Thoracic aorta (tissue), 2 donors: Measurements from ENCODE around the gene KAZN. TPM values are rescaled to one million over a fixed set of nuclear protein-coding genes. Genes with fewer than 3 reads are reported as not detected.

Source experiments
- ATAC-seq: fragments of 150-250 bp; one replicate; pipeline ENCODE4 v1.8.0; 2017; ENCODE audit warnings: low read depth; ENCODE audit not compliant: insufficient number of reproducible peaks, low FRiP score
- DNase-seq: peaks from one replicate; pipeline ENCODE4 v3.0.0-alpha.2; 2020; ENCODE audit warnings: low spot score
- H3K27ac ChIP-seq, 2 donors: fragments of 200-600 bp; sonication (generic); 1 replicate in 1 of 2; 2 replicates in 1 of 2; pipeline ENCODE4 v1.5.1; 2016; ENCODE audit warnings: mild to moderate bottlenecking in 2 of 2, moderate library complexity in 2 of 2
- H3K27me3 ChIP-seq: fragments of 200-600 bp; sonication (generic); replicated peaks from 2 replicates; pipeline ENCODE4 v1.6.0; 2016; ENCODE audit warnings: mild to moderate bottlenecking; ENCODE audit not compliant: insufficient read depth
- H3K36me3 ChIP-seq: fragments of 200-600 bp; sonication (generic); one replicate; pipeline ENCODE4 v1.5.1; 2016
- H3K4me1 ChIP-seq, 2 donors: fragments of 200-600 bp; sonication (generic); 1 replicate in 1 of 2; 2 replicates in 1 of 2; pipeline versions ENCODE4 v1.5.1 to v1.6.0; 2016; ENCODE audit warnings: low read depth in 2 of 2, mild to moderate bottlenecking in 1 of 2; ENCODE audit not compliant: control insufficient read depth in 1 of 2
- H3K4me3 ChIP-seq: fragments of 200-600 bp; sonication (generic); 2 replicates; pipeline ENCODE4 v1.5.1; 2016; ENCODE audit warnings: mild to moderate bottlenecking
- H3K9me3 ChIP-seq: fragments of 200-600 bp; sonication (generic); 2 replicates; pipeline ENCODE4 v1.5.1; 2016
- total RNA-seq, 2 donors: library from RNA; depleted of rRNA; stranded (reverse); fragments of >200 nt; gene quantifications; one replicate each; pipeline versions ENCODE4 v1.1.0 to v1.2.3, GENCODE V29; 2016
- TF ChIP-seq, protein P1 (sequence below): fragments of 200-600 bp; sonication (generic); IDR thresholded peaks from one replicate; pipeline ENCODE4 v1.5.1; 2019; ENCODE audit warnings: antibody characterized with exemption

KAZN gene
- total RNA-seq, 2 donors from 2014 or later = 17.4 to 30.3 TPM

DNA sequence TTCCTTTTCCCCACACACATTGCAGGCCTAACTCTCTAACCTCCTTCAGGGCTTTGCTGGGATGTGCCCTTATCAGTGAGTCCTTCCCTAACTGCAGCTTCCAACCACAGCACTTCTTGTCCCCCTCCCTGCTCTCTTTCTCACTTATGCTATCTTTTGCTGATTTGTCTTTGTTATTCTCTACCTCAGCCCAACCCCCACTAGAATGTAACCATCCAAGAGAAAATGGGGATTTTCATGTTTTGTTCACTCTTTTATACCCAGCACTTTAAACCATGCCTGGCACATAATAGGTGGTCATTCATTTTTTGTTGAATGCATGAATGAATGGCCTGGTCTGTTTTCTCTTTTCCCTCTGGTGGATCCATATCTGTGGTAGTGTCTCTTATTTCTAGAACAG is 243.5 kb downstream of the KAZN start:
- Histone ChIP-seq H3K4me1 (no peaks in the 10 kb centered on the region), H3K9me3 (peaks cover 20% of the 10 kb centered on the region), H3K27ac (no peak overlapping the region), H3K27me3 (no peaks in the 10 kb centered on the region), H3K36me3 (no peaks in the 10 kb centered on the region), H3K4me3 (no peak overlapping the region)
- DNase-seq (no peak), ATAC-seq (no peak)
- TF ChIP-seq, protein P1, sequence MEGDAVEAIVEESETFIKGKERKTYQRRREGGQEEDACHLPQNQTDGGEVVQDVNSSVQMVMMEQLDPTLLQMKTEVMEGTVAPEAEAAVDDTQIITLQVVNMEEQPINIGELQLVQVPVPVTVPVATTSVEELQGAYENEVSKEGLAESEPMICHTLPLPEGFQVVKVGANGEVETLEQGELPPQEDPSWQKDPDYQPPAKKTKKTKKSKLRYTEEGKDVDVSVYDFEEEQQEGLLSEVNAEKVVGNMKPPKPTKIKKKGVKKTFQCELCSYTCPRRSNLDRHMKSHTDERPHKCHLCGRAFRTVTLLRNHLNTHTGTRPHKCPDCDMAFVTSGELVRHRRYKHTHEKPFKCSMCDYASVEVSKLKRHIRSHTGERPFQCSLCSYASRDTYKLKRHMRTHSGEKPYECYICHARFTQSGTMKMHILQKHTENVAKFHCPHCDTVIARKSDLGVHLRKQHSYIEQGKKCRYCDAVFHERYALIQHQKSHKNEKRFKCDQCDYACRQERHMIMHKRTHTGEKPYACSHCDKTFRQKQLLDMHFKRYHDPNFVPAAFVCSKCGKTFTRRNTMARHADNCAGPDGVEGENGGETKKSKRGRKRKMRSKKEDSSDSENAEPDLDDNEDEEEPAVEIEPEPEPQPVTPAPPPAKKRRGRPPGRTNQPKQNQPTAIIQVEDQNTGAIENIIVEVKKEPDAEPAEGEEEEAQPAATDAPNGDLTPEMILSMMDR = no peak

DNA sequence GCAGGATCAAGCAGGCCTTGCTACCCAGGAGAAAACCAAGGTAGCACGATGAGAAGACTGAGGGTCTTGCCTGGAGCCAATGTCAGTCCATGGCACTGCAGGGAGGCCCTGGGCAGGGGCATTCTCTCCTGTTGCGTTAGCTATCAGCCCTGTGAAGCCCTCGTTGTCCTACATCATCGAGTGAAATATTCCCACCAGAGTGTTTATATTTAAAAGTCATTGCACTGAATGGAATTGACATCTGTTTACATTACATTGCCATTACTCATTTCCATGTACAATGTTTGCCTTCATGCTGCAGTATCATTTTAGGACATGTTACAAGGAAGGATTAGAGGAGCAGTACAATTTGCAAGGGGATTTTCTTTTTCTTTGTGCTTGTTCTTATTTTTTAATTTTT is 243.9 kb downstream of the KAZN start:
- no peaks in the 10 kb centered on the region for H3K4me1 ChIP-seq
- H3K4me3 ChIP-seq = no peak overlapping the region
- no peaks in the 10 kb centered on the region for H3K36me3 ChIP-seq
- ATAC-seq (no peak), DNase-seq (no peak)
- no peak overlapping the region for H3K27ac ChIP-seq
- no peaks in the 10 kb centered on the region for H3K27me3 ChIP-seq
- H3K9me3 ChIP-seq = peaks cover 20% of the 10 kb centered on the region
- TF ChIP-seq, protein P1 = no peak

DNA sequence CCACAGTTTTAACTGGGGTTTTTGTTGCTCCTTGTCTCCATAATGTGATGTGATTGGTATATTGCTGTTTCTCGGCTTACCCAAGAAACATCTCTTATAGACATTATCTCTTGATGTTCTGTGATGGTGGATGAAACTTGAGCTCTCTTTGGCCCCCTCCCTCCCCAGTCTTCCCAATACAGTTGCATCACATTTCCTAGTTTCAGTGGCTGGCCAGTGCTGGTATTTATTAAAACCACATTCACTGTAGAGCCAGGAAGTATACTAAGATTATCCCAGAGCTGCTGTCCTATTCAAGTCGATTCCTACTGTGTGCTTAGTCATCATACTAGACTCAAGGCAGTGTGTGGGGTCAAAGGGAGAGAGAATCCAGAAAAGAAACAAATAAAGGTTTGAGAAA is 244.4 kb downstream of the KAZN start:
- Histone ChIP-seq H3K27me3 (no peaks in the 10 kb centered on the region), H3K27ac (no peak overlapping the region), H3K4me1 (no peaks in the 10 kb centered on the region), H3K4me3 (no peak overlapping the region), H3K36me3 (no peaks in the 10 kb centered on the region), H3K9me3 (peaks cover 20% of the 10 kb centered on the region)
- TF ChIP-seq, protein P1 = no peak
- ATAC-seq (no peak), DNase-seq (no peak)

DNA sequence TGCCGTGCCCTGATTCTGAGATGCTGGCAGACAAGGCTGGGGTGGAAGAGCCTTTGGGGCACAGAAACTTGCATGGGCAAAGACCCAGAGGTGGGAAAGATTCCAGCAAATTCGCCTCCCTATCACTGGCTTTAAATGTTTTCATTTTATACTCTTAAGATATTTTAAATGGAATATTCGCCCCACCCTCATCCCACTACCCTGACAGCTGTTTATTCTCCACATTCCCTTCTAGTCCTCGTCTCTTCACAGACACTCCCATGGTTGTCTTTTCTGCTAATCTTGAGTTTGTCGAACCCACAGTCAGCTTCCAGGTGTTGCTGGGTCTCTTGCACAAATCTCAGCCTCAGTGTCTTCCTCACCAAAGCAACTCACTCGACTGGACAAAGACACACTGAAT is 245.0 kb downstream of the KAZN start:
- no peak overlapping the region for H3K27ac ChIP-seq
- TF ChIP-seq, protein P1 = no peak
- H3K27me3 ChIP-seq = no peaks in the 10 kb centered on the region

DNA sequence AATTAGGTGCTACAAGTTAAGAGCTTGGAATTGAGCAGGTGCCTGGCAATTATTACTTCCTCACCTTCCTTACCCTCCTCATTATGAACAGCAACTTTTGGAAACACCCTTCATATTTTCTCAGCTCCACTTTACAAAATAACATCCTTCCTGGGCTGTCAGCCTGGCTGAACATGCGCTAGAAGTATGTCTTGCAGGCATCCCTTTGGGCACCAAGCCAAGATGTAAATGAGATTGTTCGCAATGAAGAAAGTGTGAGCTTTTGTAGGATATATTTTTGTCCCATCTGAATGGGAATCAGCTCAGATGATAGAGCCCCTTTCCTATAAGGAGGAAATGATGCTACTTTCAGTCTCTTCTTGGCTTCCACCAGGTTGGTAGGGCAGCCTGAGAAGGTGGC is 245.9 kb downstream of the KAZN start:
- ATAC-seq (no peak), DNase-seq (no peak)
- H3K4me1 ChIP-seq = no peaks in the 10 kb centered on the region
- no peak overlapping the region for H3K4me3 ChIP-seq
- peaks cover 20% of the 10 kb centered on the region for H3K9me3 ChIP-seq
- TF ChIP-seq, protein P1 = no peak
- H3K36me3 ChIP-seq = no peaks in the 10 kb centered on the region
- no peak overlapping the region for H3K27ac ChIP-seq
- H3K27me3 ChIP-seq = no peaks in the 10 kb centered on the region

More for the DNA sequence above, 245.0 kb downstream of the KAZN start:
- no peaks in the 10 kb centered on the region for H3K36me3 ChIP-seq
- H3K4me1 ChIP-seq = no peaks in the 10 kb centered on the region
- no peak overlapping the region for H3K4me3 ChIP-seq
- H3K9me3 ChIP-seq = peaks cover 20% of the 10 kb centered on the region
- DNase-seq (no peak), ATAC-seq (no peak)
